T-helper 1 cell treated with Interleukin-12 subunit alpha and Interleukin-12 subunit beta and Interleukin-4 antibody, amounts not matched to agents 30 μg/mL and 1 μg/mL, for 36 hours (primary cell): ENCODE results near the gene HOXC4.

Experiments used
- H3K27ac Mint-ChIP-seq: one replicate; pipeline ENCODE4 v1.8.0; 2021; ENCODE audit warnings: mild to moderate bottlenecking, mixed read lengths
- H3K27me3 Mint-ChIP-seq: one replicate; pipeline ENCODE4 v1.8.0; 2021; ENCODE audit warnings: low read depth, mixed read lengths
- H3K36me3 Mint-ChIP-seq: one replicate; pipeline ENCODE4 v1.8.0; 2021; ENCODE audit warnings: low read depth, mixed read lengths
- H3K4me1 Mint-ChIP-seq: one replicate; pipeline ENCODE4 v1.8.0; 2021; ENCODE audit warnings: low read depth, mixed read lengths
- H3K4me3 Mint-ChIP-seq: one replicate; pipeline ENCODE4 v1.8.0; 2021; ENCODE audit warnings: mild to moderate bottlenecking, moderate library complexity, mixed read lengths
- H3K9me3 Mint-ChIP-seq: one replicate; pipeline ENCODE4 v1.8.0; 2021; ENCODE audit warnings: mixed read lengths

The HOXC4 gene

GRCh38 chr12:54020591-54021405 lies 32.8 kb upstream of the HOXC4 start:
- H3K36me3 Mint-ChIP-seq, result no peaks in the 10 kb centered on the region
- H3K27ac Mint-ChIP-seq, result no peak overlapping the region
- no peaks in the 10 kb centered on the region for H3K9me3 Mint-ChIP-seq

GRCh38 chr12:54021432-54022013 lies 32.1 kb upstream of the HOXC4 start:
- H3K4me3 Mint-ChIP-seq, result peak overlapping the region; percentile 25
- no peaks in the 10 kb centered on the region for H3K9me3 Mint-ChIP-seq
- H3K27ac Mint-ChIP-seq, result no peak overlapping the region
- H3K27me3 Mint-ChIP-seq, result peaks cover 84% of the 10 kb centered on the region
- H3K36me3 Mint-ChIP-seq, result no peaks in the 10 kb centered on the region
- H3K4me1 Mint-ChIP-seq, result peaks cover 19% of the 10 kb centered on the region

More at GRCh38 chr12:54020591-54021405, 32.8 kb upstream of the HOXC4 start:
- peaks cover 15% of the 10 kb centered on the region for H3K4me1 Mint-ChIP-seq
- no peak overlapping the region for H3K4me3 Mint-ChIP-seq
- H3K27me3 Mint-ChIP-seq, result peaks cover 84% of the 10 kb centered on the region

GRCh38 chr12:54022960-54023884 lies 30.4 kb upstream of the HOXC4 start:
- Mint-ChIP-seq H3K27me3 (peaks cover 88% of the 10 kb centered on the region), H3K4me3 (no peak overlapping the region), H3K4me1 (peaks cover 21% of the 10 kb centered on the region), H3K9me3 (no peaks in the 10 kb centered on the region), H3K27ac (no peak overlapping the region), H3K36me3 (no peaks in the 10 kb centered on the region)

GRCh38 chr12:54024127-54024526 lies 29.5 kb upstream of the HOXC4 start:
- peaks cover 95% of the 10 kb centered on the region for H3K27me3 Mint-ChIP-seq
- no peaks in the 10 kb centered on the region for H3K9me3 Mint-ChIP-seq
- no peak overlapping the region for H3K4me3 Mint-ChIP-seq
- H3K36me3 Mint-ChIP-seq, result no peaks in the 10 kb centered on the region
- no peak overlapping the region for H3K27ac Mint-ChIP-seq
- H3K4me1 Mint-ChIP-seq, result peaks cover 24% of the 10 kb centered on the region

- Mint-ChIP-seq H3K9me3 (no peaks in the 10 kb centered on the region), H3K4me3 (no peak overlapping the region), H3K36me3 (no peaks in the 10 kb centered on the region), H3K27me3 (peaks cover 94% of the 10 kb centered on the region), H3K4me1 (peaks cover 23% of the 10 kb centered on the region), H3K27ac (no peak overlapping the region)
These were observed 28.9 kb upstream of the HOXC4 start for GRCh38 chr12:54024581-54025305.

- H3K4me1 Mint-ChIP-seq, result peaks cover 23% of the 10 kb centered on the region
- H3K27ac Mint-ChIP-seq, result no peak overlapping the region
- H3K4me3 Mint-ChIP-seq, result no peak overlapping the region
- peaks cover 93% of the 10 kb centered on the region for H3K27me3 Mint-ChIP-seq
- peaks cover 2% of the 10 kb centered on the region for H3K36me3 Mint-ChIP-seq
- no peaks in the 10 kb centered on the region for H3K9me3 Mint-ChIP-seq
These were observed 27.9 kb upstream of the HOXC4 start for GRCh38 chr12:54025499-54026405.

GRCh38 chr12:54026640-54027441 lies 26.8 kb upstream of the HOXC4 start:
- H3K9me3 Mint-ChIP-seq, result no peaks in the 10 kb centered on the region
- H3K36me3 Mint-ChIP-seq, result peaks cover 2% of the 10 kb centered on the region
- no peak overlapping the region for H3K27ac Mint-ChIP-seq
- H3K4me1 Mint-ChIP-seq, result peaks cover 20% of the 10 kb centered on the region
- peaks cover 95% of the 10 kb centered on the region for H3K27me3 Mint-ChIP-seq
- no peak overlapping the region for H3K4me3 Mint-ChIP-seq

- Mint-ChIP-seq H3K9me3 (no peaks in the 10 kb centered on the region), H3K27me3 (peaks cover 95% of the 10 kb centered on the region), H3K36me3 (peaks cover 2% of the 10 kb centered on the region), H3K4me3 (no peak overlapping the region), H3K4me1 (peaks cover 23% of the 10 kb centered on the region), H3K27ac (no peak overlapping the region)
These were observed 26.2 kb upstream of the HOXC4 start for GRCh38 chr12:54027442-54027786.

GRCh38 chr12:54028314-54029201 lies 25.1 kb upstream of the HOXC4 start, which contains the start of gene HOXC6:
Gene HOXC6 (plus strand): TSS chr12:54028440. CDS start chr12:54028522, 82 bp downstream.
- Mint-ChIP-seq H3K27me3 (peaks cover 95% of the 10 kb centered on the region), H3K27ac (no peak within 1 kb of the TSS), H3K36me3 (peaks cover 2% of the 10 kb centered on the region), H3K4me3 (no peak within 1 kb of the TSS), H3K4me1 (peaks cover 27% of the 10 kb centered on the region), H3K9me3 (no peaks in the 10 kb centered on the region)

GRCh38 chr12:54029529-54030441 lies 23.9 kb upstream of the HOXC4 start:
- Mint-ChIP-seq H3K36me3 (peaks cover 2% of the 10 kb centered on the region), H3K27me3 (peaks cover 92% of the 10 kb centered on the region), H3K4me1 (peaks cover 30% of the 10 kb centered on the region), H3K4me3 (no peak overlapping the region), H3K27ac (no peak overlapping the region), H3K9me3 (no peaks in the 10 kb centered on the region)

- Mint-ChIP-seq H3K27ac (no peak overlapping the region), H3K9me3 (no peaks in the 10 kb centered on the region), H3K36me3 (peaks cover 2% of the 10 kb centered on the region), H3K27me3 (peaks cover 92% of the 10 kb centered on the region), H3K4me3 (no peak overlapping the region), H3K4me1 (peaks cover 30% of the 10 kb centered on the region)
These were observed 23.2 kb upstream of the HOXC4 start for GRCh38 chr12:54030442-54030801.
